Ovary (tissue), 3 donors: ENCODE results near the gene RNF212.

Experiments
- CTCF ChIP-seq, 3 donors: fragments of 450-650 bp in 2 of 3; fragments of 200-600 bp in 1 of 3; IDR thresholded peaks; one replicate each; pipeline versions ENCODE4 v1.5.1 to v1.8.0; 2016 to 2022; ENCODE audit warnings: antibody characterized with exemption in 3 of 3, mild to moderate bottlenecking in 1 of 3
- EP300 ChIP-seq: sonication (generic); formaldehyde crosslinking; IDR thresholded peaks from one replicate; pipeline ENCODE4 v1.6.1; 2017; ENCODE audit warnings: antibody characterized with exemption
- donor health status: DM: no; HTN: no; CAD: no.

DNA sequence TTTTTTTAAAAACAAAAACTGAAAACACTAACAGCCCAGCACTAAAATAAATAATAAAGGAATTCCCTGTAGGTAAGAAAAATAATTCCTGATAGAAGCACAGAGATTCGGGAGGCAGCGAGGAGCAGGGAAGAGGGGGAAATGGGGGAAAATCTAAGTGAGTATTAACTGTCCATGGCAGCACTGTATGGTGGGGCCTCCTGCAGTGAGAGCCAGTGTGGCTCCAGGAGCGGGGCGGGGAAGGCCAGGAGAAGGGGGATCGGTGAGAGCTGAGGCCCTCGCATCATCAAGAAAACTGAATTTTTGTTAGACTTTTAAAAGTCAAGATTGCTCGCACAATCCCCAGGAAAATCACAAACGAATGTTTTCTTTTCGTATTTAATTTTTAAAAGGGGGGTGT, 14.1 kb downstream of the RNF212 start:
- TF ChIP-seq CTCF (IDR thresholded peaks at IDR 0.05) (no peak), EP300 (no peak)
